HG03469 (cell line): ENCODE results near the gene IFFO2.

Experiments
- ATAC-seq: cut with Tn5 transposase; IDR thresholded peaks from one replicate; pipeline ENCODE4 v1.9.1; 2021; ENCODE audit warnings: mild to moderate bottlenecking, moderate library complexity, moderate number of reproducible peaks; ENCODE audit not compliant: unreplicated experiment

Gene IFFO2

DNA sequence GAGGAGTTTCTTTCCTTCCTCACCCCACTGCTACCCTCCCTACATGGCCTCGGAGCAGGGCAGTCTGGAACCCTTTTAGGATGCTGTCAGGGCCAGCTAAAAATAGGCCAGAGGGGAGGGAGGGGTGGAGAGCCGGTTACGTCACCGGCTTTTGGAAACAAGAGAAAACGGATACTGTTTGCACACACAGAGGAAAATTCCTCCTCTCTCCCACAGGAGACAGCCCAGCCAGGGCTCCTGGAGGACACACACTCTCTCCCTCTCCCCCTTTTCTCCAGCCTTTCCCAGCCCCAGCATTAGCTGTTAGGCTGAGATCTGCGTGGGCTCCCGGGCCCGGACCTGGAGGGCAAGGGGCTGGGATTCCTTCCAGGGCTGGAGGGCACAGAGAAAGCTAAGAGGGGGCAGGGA is 34.2 kb downstream of the IFFO2 start:
- no peak for ATAC-seq

- ATAC-seq = no peak
These were observed 34.8 kb downstream of the IFFO2 start for GRCh38 chr1:18921516-18922251.

GRCh38 chr1:18920931-18921330 is 35.5 kb downstream of the IFFO2 start:
- ATAC-seq = no peak

DNA sequence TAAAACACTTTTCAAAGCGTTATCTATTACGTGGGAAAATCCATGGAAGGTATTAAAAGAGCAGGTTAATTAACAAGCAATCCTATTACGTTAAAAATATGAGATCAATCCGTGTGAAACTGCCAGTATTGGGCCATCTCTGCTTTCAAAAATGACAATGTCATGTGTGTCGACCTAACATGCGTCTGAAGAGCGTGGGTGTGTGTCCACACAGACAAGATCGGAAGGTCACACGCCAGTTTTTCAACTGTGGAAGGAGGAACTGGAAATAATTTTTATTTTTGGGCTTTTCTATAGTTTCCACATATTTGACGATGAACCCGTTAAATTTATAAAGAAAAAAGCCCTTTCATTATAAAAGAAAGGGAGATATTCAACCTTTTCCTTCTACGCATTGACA is 36.5 kb downstream of the IFFO2 start:
- no peak for ATAC-seq

GRCh38 chr1:18919197-18919905 is 37.1 kb downstream of the IFFO2 start:
- ATAC-seq = no peak

GRCh38 chr1:18918417-18918816 is 38.1 kb downstream of the IFFO2 start:
- no peak for ATAC-seq

DNA sequence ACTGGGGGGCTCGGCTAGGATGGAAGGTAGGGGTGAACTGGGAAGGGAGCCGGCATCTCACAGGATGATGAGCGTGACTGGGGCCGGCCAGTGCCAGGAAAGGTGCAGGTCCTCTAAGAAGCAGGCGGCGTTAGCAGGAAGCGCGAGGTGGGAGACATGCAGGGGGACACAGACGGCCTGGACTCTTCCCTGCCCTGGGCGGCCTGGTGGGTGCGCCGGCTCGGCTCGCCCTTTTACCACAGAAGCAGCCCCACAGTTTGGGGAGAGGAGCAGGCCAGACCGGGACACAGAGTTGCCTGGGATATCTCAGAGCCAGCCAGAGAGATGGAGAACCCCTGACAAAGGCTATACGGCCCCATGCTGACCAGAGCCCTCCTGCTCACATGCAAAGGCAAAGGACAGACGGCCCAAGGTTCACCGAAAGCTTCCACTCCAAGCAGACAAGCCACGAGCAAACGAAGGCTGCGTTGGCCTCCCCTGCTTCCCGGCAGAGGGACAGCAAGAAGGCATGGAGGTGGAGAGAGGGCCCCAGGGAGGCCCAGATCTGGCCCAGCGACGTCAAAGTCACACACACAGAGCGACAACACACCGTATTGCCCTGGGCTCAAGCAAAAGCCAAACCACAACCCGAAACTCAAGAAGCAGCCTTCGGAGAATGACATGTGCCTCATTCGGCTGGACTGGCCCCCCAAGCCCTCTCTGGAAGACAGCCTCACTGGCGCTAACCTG is 39.2 kb downstream of the IFFO2 start:
- ATAC-seq = no peak

GRCh38 chr1:18915341-18915740 is 41.1 kb downstream of the IFFO2 start:
- ATAC-seq = no peak

DNA sequence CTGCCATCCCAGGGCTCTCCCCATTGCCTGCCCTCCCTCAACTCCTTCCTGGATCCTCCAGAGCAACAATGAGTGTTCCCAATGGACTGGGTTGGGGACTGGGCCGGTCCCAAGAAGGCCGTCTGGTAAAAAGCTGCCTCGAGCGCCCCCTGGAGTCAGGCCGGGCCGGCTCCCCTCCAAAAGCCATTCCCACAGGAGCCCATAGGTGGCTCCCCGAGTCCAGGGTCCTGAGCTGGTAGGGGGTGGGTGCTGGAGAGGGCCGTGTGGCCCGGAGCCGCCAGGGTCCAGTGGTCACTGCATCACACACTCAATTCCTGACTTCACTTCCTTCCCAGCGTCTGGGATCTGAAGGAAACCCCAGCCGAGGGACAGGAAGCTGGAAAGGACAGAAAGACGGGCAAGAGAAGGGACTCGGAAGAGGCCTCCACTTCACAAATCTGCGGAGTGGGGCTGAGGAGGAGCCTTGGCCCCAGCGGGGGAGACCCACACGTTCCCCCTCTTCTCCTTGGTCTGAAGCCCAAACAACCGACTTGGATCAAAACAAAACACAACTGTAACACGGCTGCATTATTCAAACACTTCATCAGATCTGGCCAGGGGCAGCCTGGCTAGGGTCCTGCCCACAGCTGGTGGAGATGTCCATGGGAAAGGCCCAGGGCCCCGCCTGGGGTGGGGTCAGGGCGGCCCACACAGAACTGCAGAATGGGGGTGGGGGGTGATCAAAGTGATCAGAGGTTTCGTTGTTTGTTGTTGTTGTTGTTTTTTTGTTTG is 43.2 kb downstream of the IFFO2 start:
- no peak for ATAC-seq

DNA sequence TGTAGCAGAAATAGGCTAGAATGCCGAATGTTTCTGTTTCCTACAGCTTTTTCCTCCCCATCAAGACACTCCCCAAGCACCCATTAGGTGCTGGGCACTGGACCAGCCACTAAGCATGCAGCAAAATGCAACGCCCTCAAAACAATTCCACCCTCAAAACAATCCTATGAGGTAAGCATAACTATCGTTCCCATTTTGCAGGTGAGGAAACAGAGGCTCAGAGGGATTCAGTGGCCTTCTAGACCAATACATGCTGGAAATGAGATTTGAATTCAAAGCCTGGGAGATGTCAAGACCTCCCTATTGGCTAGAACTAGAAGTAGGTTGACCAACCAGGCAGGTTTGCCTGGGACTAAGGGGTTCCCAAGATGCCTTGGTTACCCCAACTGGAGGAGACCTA is 43.9 kb downstream of the IFFO2 start:
- no peak for ATAC-seq

- ATAC-seq = no peak
These were observed 47.3 kb downstream of the IFFO2 start for GRCh38 chr1:18908911-18909771.

GRCh38 chr1:18907917-18908845 is 48.3 kb downstream of the IFFO2 start:
- no peak for ATAC-seq

- ATAC-seq = no peak
These were observed 49.2 kb downstream of the IFFO2 start for GRCh38 chr1:18907021-18907916.

DNA sequence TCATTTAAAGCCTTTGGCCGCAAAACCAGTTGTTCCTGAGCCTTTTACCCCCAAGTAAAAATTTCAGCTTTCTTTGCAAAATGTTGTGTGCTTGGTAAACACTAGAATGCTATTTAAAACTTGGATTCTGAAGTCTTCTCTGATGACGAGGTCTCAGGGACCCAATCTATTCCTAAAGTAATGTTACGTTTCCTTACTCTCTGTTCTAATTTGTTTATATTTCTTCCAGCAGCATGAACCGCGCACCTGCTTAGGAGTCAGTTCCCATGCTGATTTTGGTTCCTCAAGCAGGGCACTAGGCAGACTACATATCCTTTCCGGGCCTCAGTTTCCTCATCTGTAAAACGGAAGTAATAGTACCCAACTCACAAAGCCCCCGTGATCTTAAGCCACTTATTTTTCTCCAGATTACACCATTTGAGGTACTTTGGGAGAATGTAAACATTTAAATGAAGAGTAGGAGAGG is 53.2 kb downstream of the IFFO2 start:
- no peak for ATAC-seq

- ATAC-seq = peak; percentile 92
These were observed 53.8 kb downstream of the IFFO2 start, which contains the start of gene ALDH4A1 for GRCh38 chr1:18902523-18903290. ALDH4A1 (minus strand) TSS chr1:18902555; CDS start chr1:18902523, 32 bp downstream.

DNA sequence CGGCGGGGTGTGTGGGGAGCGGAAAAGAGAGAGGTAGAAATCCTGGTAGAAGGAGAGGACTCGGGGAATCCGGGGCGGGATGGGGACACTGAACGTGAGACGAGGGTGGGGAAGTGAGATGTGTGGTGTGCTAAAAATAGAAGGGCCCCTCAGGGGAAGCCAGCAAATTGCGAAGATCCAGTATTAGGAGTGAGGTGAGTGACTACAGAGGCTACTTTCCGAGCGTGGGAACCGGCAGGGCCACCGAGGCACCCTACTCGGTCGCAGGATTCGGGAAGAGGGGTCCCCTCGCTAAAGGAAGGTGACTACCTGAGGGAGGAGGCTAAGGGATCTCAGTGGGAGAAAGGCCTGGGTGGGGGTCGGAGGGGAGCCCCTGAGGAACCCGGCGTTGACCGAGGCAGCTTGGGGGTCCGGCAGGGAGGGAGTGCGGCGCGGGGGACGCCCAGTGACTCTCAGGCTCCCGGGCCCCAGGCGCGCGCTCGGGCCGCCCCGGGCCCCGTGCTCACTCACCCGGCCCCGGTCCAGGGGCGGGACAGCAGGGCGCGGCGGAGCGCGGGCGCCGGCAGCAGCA is 54.4 kb downstream of the IFFO2 start:
- ATAC-seq = no peak
